Measurements from ENCODE around the gene GJA9. TPM values are rescaled to one million over a fixed set of nuclear protein-coding genes. Genes with fewer than 3 reads are reported as not detected.

The GJA9 gene
- total RNA-seq, 2 donors from 2014 or later, result not detected

- no peak for TF ChIP-seq CTCF (IDR thresholded peaks at IDR 0.05)
- Histone ChIP-seq H3K27me3 (replicated peaks; ENCODE audit: insufficient read depth) (no peaks in the 10 kb centered on the region), H3K36me3 (no peaks in the 10 kb centered on the region), H3K27ac (no peak overlapping the region), H3K9me3 (no peaks in the 10 kb centered on the region), H3K4me1 (ENCODE audit: control insufficient read depth in 1 of 2, low read depth in 2 of 2) (no peaks in the 10 kb centered on the region), H3K4me3 (no peak overlapping the region)
- DNase-seq (ENCODE audit: low spot score) (no peak), ATAC-seq (ENCODE audit: insufficient number of reproducible peaks, low FRiP score, low read depth) (no peak)
These were observed 42.2 kb upstream of the GJA9 start for GRCh38 chr1:38923607-38924006.

- ATAC-seq (ENCODE audit: insufficient number of reproducible peaks, low FRiP score, low read depth) (no peak), DNase-seq (ENCODE audit: low spot score) (no peak)
- no peaks in the 10 kb centered on the region for H3K27me3 ChIP-seq (replicated peaks; ENCODE audit: insufficient read depth)
- no peaks in the 10 kb centered on the region for H3K4me1 ChIP-seq (ENCODE audit: control insufficient read depth in 1 of 2, low read depth in 2 of 2)
- no peak for TF ChIP-seq CTCF (IDR thresholded peaks at IDR 0.05)
- no peaks in the 10 kb centered on the region for H3K36me3 ChIP-seq
- no peak overlapping the region for H3K27ac ChIP-seq
- H3K9me3 ChIP-seq, result no peaks in the 10 kb centered on the region
- H3K4me3 ChIP-seq, result no peak overlapping the region
These were observed 37.7 kb upstream of the GJA9 start for GRCh38 chr1:38919130-38919529.

GRCh38 chr1:38918568-38918967, 37.2 kb upstream of the GJA9 start:
- no peaks in the 10 kb centered on the region for H3K4me1 ChIP-seq (ENCODE audit: control insufficient read depth in 1 of 2, low read depth in 2 of 2)
- no peak overlapping the region for H3K4me3 ChIP-seq
- H3K27ac ChIP-seq, result no peak overlapping the region
- no peak for TF ChIP-seq CTCF (IDR thresholded peaks at IDR 0.05)
- DNase-seq (ENCODE audit: low spot score) (no peak), ATAC-seq (ENCODE audit: insufficient number of reproducible peaks, low FRiP score, low read depth) (no peak)
- H3K27me3 ChIP-seq (replicated peaks; ENCODE audit: insufficient read depth), result no peaks in the 10 kb centered on the region
- no peaks in the 10 kb centered on the region for H3K36me3 ChIP-seq
- no peaks in the 10 kb centered on the region for H3K9me3 ChIP-seq

- ATAC-seq (ENCODE audit: insufficient number of reproducible peaks, low FRiP score, low read depth) (no peak), DNase-seq (ENCODE audit: low spot score) (no peak)
- TF ChIP-seq CTCF (IDR thresholded peaks at IDR 0.05), result no peak
- Histone ChIP-seq H3K9me3 (no peaks in the 10 kb centered on the region), H3K27me3 (replicated peaks; ENCODE audit: insufficient read depth) (no peaks in the 10 kb centered on the region), H3K27ac (no peak overlapping the region), H3K4me1 (ENCODE audit: control insufficient read depth in 1 of 2, low read depth in 2 of 2) (no peaks in the 10 kb centered on the region), H3K36me3 (no peaks in the 10 kb centered on the region), H3K4me3 (no peak overlapping the region)
These were observed 36.4 kb upstream of the GJA9 start for GRCh38 chr1:38917772-38918171.

- Histone ChIP-seq H3K27ac (no peak overlapping the region), H3K4me1 (ENCODE audit: control insufficient read depth in 1 of 2, low read depth in 2 of 2) (no peaks in the 10 kb centered on the region), H3K4me3 (no peak overlapping the region), H3K36me3 (no peaks in the 10 kb centered on the region), H3K27me3 (replicated peaks; ENCODE audit: insufficient read depth) (no peaks in the 10 kb centered on the region), H3K9me3 (no peaks in the 10 kb centered on the region)
- ATAC-seq (ENCODE audit: insufficient number of reproducible peaks, low FRiP score, low read depth) (no peak), DNase-seq (ENCODE audit: low spot score) (no peak)
- TF ChIP-seq CTCF (IDR thresholded peaks at IDR 0.05), result no peak
These were observed 36.0 kb upstream of the GJA9 start for GRCh38 chr1:38917337-38917736.

Data from thoracic aorta (tissue), 2 donors.